ENCODE measurements around the gene BICRA. TPM values are rescaled to one million over a fixed set of nuclear protein-coding genes. Genes with fewer than 3 reads are reported as not detected.

BICRA gene
- total RNA-seq, 1 donor = 8.5 TPM

DNA sequence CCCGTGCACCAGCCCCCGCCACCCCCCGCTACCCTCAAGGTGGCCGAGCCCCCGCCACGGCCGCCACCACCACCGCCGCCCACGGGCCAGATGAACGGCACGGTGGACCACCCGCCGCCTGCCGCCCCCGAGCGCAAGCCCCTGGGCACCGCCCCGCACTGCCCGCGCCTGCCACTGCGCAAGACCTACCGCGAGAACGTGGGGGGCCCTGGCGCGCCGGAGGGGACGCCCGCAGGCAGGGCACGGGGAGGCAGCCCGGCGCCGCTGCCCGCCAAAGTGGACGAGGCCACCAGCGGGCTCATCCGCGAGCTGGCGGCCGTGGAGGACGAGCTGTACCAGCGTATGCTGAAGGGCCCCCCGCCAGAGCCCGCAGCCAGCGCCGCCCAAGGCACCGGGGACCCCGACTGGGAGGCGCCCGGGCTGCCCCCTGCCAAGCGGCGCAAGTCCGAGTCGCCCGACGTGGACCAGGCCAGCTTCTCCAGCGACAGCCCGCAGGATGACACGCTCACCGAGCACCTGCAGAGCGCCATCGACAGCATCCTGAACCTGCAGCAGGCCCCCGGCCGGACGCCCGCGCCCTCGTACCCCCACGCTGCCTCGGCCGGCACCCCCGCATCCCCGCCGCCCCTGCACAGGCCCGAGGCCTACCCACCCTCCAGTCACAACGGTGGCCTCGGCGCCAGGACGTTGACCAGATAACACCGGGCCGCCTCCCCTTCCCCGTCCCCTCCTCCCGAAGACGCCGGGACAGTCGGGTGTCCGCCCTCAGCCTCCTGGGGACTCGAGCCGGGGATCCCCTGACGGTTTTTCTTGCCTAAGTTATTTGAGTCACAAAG lies 93.0 kb downstream of the BICRA start:
- no peak for TF ChIP-seq CTCF (IDR thresholded peaks at IDR 0.05; ENCODE audit: insufficient read depth, low read length)
- DNase-seq (ENCODE audit: low read depth) = no peak
- no peak overlapping the region for H3K4me3 ChIP-seq (ENCODE audit: low read depth, low read length)

- H3K4me3 ChIP-seq (ENCODE audit: low read depth, low read length) = no peak overlapping the region
- no peak for DNase-seq (ENCODE audit: low read depth)
- no peak for TF ChIP-seq CTCF (IDR thresholded peaks at IDR 0.05; ENCODE audit: insufficient read depth, low read length)
These were observed 93.7 kb downstream of the BICRA start for GRCh38 chr19:47702671-47703070.

- no peak overlapping the region for H3K4me3 ChIP-seq (ENCODE audit: low read depth, low read length)
- TF ChIP-seq CTCF (IDR thresholded peaks at IDR 0.05; ENCODE audit: insufficient read depth, low read length) = no peak
- no peak for DNase-seq (ENCODE audit: low read depth)
These were observed 94.4 kb downstream of the BICRA start for GRCh38 chr19:47703301-47703700.

- DNase-seq (ENCODE audit: low read depth) = no peak
- TF ChIP-seq CTCF (IDR thresholded peaks at IDR 0.05; ENCODE audit: insufficient read depth, low read length) = no peak
- no peak overlapping the region for H3K4me3 ChIP-seq (ENCODE audit: low read depth, low read length)
These were observed 95.1 kb downstream of the BICRA start for GRCh38 chr19:47704024-47704423.

DNA sequence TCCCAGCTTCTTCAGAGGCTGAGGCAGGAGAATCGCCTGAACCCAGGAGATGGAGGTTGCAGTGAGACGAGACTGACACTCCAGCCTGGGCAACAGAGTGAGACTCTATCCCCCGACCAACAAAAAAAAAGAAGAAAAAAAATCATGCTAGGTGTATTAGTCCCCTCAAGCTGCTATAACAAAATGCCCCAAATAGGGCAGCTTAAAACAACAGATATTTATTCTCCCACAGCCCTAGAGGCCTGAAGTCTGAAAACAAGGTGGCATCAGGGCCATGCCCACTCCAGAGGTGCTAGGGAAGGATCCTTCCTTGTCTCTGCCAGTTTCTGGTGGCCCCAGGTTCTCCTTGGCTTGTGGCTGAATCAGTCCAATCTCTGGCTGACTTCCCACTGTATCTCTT lies 95.7 kb downstream of the BICRA start:
- no peak for TF ChIP-seq CTCF (IDR thresholded peaks at IDR 0.05; ENCODE audit: insufficient read depth, low read length)
- no peak for DNase-seq (ENCODE audit: low read depth)
- no peak overlapping the region for H3K4me3 ChIP-seq (ENCODE audit: low read depth, low read length)

DNA sequence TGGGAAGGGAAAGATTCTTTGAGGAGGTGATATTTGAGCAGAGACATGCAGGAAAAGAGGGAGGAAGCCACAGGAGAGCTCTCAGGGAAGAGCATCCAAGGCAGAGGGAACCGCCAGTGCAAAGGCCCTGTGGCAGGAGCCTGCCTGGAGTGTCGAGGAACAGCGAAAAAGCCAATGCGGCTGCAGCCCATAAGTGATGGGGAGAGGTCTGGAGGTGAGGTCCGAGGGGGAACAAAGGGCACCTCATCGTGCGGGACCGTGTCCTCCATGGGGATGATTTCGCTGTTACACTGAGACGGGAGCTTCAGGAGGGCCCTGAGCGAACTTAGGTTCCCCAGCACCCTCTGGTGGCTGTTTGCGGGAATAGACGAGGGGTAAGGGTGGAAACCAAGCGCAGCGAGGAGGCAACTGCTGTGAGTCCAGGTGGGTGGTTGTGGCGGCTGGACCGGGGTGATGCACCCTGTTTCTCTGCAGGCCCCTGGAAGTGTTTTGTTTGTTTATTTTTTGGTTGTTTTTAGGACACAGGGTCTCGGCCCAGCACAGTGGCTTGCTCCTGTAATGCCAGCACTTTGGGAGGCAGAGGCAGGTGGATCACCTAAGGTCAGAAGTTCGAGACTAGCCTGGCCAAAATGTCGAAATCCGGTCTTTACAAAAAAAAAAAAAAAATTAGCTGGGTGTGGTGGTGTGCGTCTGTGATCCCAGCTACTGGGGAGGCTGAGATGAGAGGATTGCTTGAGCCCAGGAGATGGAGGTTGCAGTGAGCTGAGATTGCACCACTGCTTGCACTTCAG lies 98.4 kb downstream of the BICRA start:
- peak; percentile 78 for DNase-seq (ENCODE audit: low read depth)
- peak; percentile 94 for TF ChIP-seq CTCF (IDR thresholded peaks at IDR 0.05; ENCODE audit: insufficient read depth, low read length)

More for the DNA sequence above, 98.4 kb downstream of the BICRA start:
- H3K4me3 ChIP-seq (ENCODE audit: low read depth, low read length) = no peak overlapping the region
